T-cell (primary cell): ENCODE results near the gene CHD2. TPM values are rescaled to one million over a fixed set of nuclear protein-coding genes. Genes with fewer than 3 reads are reported as not detected.

ENCODE experiments used
- ATAC-seq, 4 experiments: fragments of 200-7000 bp in 3 of 4; fragments of 150-1000 bp in 1 of 4; cut with Tn5 transposase; replicated peaks in 1 of 4; 1 replicate in 3 of 4; 2 replicates in 1 of 4; pipeline ENCODE4 v1.10.0; 2021; ENCODE audit warnings: moderate library complexity in 3 of 4, mild to moderate bottlenecking in 2 of 4, moderate number of reproducible peaks in 1 of 4
- CTCF ChIA-PET, 2 donors: fragments of 300-600 bp; sonication (Branson Sonifier 250); formaldehyde crosslinking; loops; one replicate each; lab custom pipeline; 2022; ENCODE audit warnings: antibody characterized with exemption in 2 of 2; lab: Charles Lee
- POLR2A ChIA-PET, 2 donors: fragments of 300-600 bp; sonication (Branson Sonifier 250); formaldehyde crosslinking; loops; one replicate each; lab custom pipeline; 2022; ENCODE audit warnings: antibody characterized with exemption in 2 of 2; lab: Charles Lee
- DNase-seq, 35 experiments: peaks; one replicate each; pipeline versions ENCODE4 v3.0.0 to v3.0.0-alpha.2; 2013 to 2023
- H3K27ac ChIP-seq: one replicate; pipeline ENCODE4 v1.5.1; 2013; ENCODE audit warnings: low read length
- H3K27me3 ChIP-seq, 2 experiments: replicated peaks in 1 of 2; 1 replicate in 1 of 2; 2 replicates in 1 of 2; pipeline versions ENCODE4 v1.6.1 to v1.7.0; 2013; ENCODE audit warnings: low read length in 1 of 2, mixed read lengths in 1 of 2; ENCODE audit not compliant: control insufficient read depth in 2 of 2, insufficient read depth in 2 of 2; ENCODE audit errors: extremely low read depth in 1 of 2
- H3K36me3 ChIP-seq, 2 donors: 1 replicate in 1 of 2; 2 replicates in 1 of 2; pipeline versions ENCODE4 v1.6.1 to v1.7.0; 2013; ENCODE audit warnings: low read length in 1 of 2; ENCODE audit not compliant: control insufficient read depth in 2 of 2, insufficient read depth in 1 of 2; ENCODE audit errors: extremely low read depth in 1 of 2
- H3K4me1 ChIP-seq, 2 experiments: 1 replicate in 1 of 2; 2 replicates in 1 of 2; pipeline versions ENCODE4 v1.6.1 to v1.7.0; 2013; ENCODE audit warnings: low read length in 2 of 2, mixed read lengths in 1 of 2; ENCODE audit not compliant: insufficient read depth in 2 of 2, control insufficient read depth in 1 of 2; ENCODE audit errors: extremely low read depth in 1 of 2
- H3K4me3 ChIP-seq, 2 donors: 1 replicate in 1 of 2; 2 replicates in 1 of 2; pipeline versions ENCODE4 v1.5.1 to v1.7.0; 2013; ENCODE audit warnings: mild to moderate bottlenecking in 2 of 2, low read length in 1 of 2, moderate library complexity in 1 of 2; ENCODE audit not compliant: control insufficient read depth in 1 of 2; ENCODE audit errors: extremely low read depth in 1 of 2
- H3K9me3 ChIP-seq: 2 replicates; pipeline ENCODE4 v1.7.0; 2013
- H3K27ac Mint-ChIP-seq, 2 donors: one replicate each; pipeline ENCODE4 v1.8.0; 2020 to 2021; ENCODE audit warnings: mild to moderate bottlenecking in 2 of 2, mixed read lengths in 2 of 2
- H3K27me3 Mint-ChIP-seq, 2 donors: one replicate each; pipeline ENCODE4 v1.8.0; 2021 to 2022; ENCODE audit warnings: mixed read lengths in 2 of 2
- H3K36me3 Mint-ChIP-seq: one replicate; pipeline ENCODE4 v1.8.0; 2021; ENCODE audit warnings: mixed read lengths
- H3K4me1 Mint-ChIP-seq, 3 donors: one replicate each; pipeline ENCODE4 v1.8.0; 2020 to 2022; ENCODE audit warnings: mixed read lengths in 3 of 3, mild to moderate bottlenecking in 1 of 3
- H3K4me3 Mint-ChIP-seq, 3 donors: one replicate each; pipeline ENCODE4 v1.8.0; 2020 to 2022; ENCODE audit warnings: mild to moderate bottlenecking in 3 of 3, mixed read lengths in 3 of 3, moderate library complexity in 3 of 3
- H3K9me3 Mint-ChIP-seq, 3 donors: one replicate each; pipeline ENCODE4 v1.8.0; 2020 to 2022; ENCODE audit warnings: mixed read lengths in 3 of 3
- WGBS: methylation state at CpG from one replicate; pipeline ENCODE4 v1.1.5; 2013; ENCODE audit warnings: missing lambda C conversion rate; ENCODE audit not compliant: insufficient coverage; 5-methylcytosine and 5-hydroxymethylcytosine counted together
- total RNA-seq, 35 experiments: library from RNA in 6 of 35; stranded (reverse) in 6 of 35; fragments of 120-200 nt in 1 of 35; gene quantifications; one replicate each; pipeline versions ENCODE4 v1.2.1 to v1.2.4 and lab custom pipeline; 2013 to 2026

CHD2 gene
- total RNA-seq, 5 donors from 2014 or later (not counting 1 experiment from before 2014, with no cell fraction given) = 231 to 506 (median 266) TPM

GRCh38 chr15:93070551-93071296 lies 170.6 kb downstream of the CHD2 start:
- CTCF ChIA-PET = interaction anchor here in 1 of 2 donors (0.5 kb wide), 1 partner anchor 24 kb away, joined by 3 read pairs; no protein-coding TSS in a partner anchor

GRCh38 chr15:93071469-93071936 lies 171.4 kb downstream of the CHD2 start:
- Mint-ChIP-seq H3K27ac (no peak overlapping the region), H3K4me1 (peaks cover 16 to 22% (median 17%) of the 10 kb centered on the region in 3 donors), H3K36me3 (no peaks in the 10 kb centered on the region), H3K27me3 (peaks cover 52 to 54% of the 10 kb centered on the region in 2 donors), H3K9me3 (no peaks in the 10 kb centered on the region), H3K4me3 (peak overlapping the region in 1 of 3 donors; percentile 81)
- Histone ChIP-seq H3K4me3 (no peak overlapping the region), H3K27me3 (peaks cover 0 to 46% of the 10 kb centered on the region in 2 experiments), H3K27ac (no peak overlapping the region), H3K36me3 (no peaks in the 10 kb centered on the region), H3K9me3 (no peaks in the 10 kb centered on the region), H3K4me1 (peaks cover 0 to 15% of the 10 kb centered on the region in 2 experiments)
- DNase-seq (no peak), ATAC-seq (no peak)
- CTCF ChIA-PET = no interaction called here
- POLR2A ChIA-PET = no interaction called here
- 86% methylated on average over 19 of the region's 22 CpGs for WGBS

More at GRCh38 chr15:93070551-93071296, 170.6 kb downstream of the CHD2 start:
- Mint-ChIP-seq H3K4me3 (no peak overlapping the region), H3K27ac (no peak overlapping the region), H3K4me1 (peaks cover 16 to 22% (median 17%) of the 10 kb centered on the region in 3 donors), H3K9me3 (no peaks in the 10 kb centered on the region), H3K27me3 (peaks cover 45 to 47% of the 10 kb centered on the region in 2 donors), H3K36me3 (no peaks in the 10 kb centered on the region)
- Histone ChIP-seq H3K36me3 (no peaks in the 10 kb centered on the region), H3K9me3 (no peaks in the 10 kb centered on the region), H3K4me1 (peaks cover 0 to 15% of the 10 kb centered on the region in 2 experiments), H3K27me3 (peaks cover 0 to 48% of the 10 kb centered on the region in 2 experiments), H3K4me3 (no peak overlapping the region), H3K27ac (no peak overlapping the region)
- ATAC-seq = no peak
- DNase-seq = no peak
- 76% methylated on average over 5 of the region's 10 CpGs for WGBS
- POLR2A ChIA-PET = no interaction called here

- Histone ChIP-seq H3K27ac (no peak overlapping the region), H3K4me3 (peak overlapping the region in 1 of 2 donors; percentile 55), H3K9me3 (no peaks in the 10 kb centered on the region), H3K27me3 (peaks cover 0 to 51% of the 10 kb centered on the region in 2 experiments), H3K36me3 (no peaks in the 10 kb centered on the region), H3K4me1 (peaks cover 0 to 15% of the 10 kb centered on the region in 2 experiments)
- H3K36me3 Mint-ChIP-seq = no peaks in the 10 kb centered on the region
- CTCF ChIA-PET = no interaction called here
- POLR2A ChIA-PET = interaction anchor here in 1 of 2 donors (0.7 kb wide), 1 partner anchor 47 kb away, joined by 14 read pairs; no protein-coding TSS in a partner anchor
- no peak for ATAC-seq
- H3K27me3 Mint-ChIP-seq = peaks cover 53 to 59% of the 10 kb centered on the region in 2 donors
- no peak overlapping the region for H3K27ac Mint-ChIP-seq
- H3K9me3 Mint-ChIP-seq = no peaks in the 10 kb centered on the region
- DNase-seq = no peak
- peak overlapping the region in 2 of 3 donors; percentile 24 to 81 for H3K4me3 Mint-ChIP-seq
- 19% methylated on average over 4 of the region's 10 CpGs for WGBS
- H3K4me1 Mint-ChIP-seq = peaks cover 16 to 22% (median 17%) of the 10 kb centered on the region in 3 donors
Measured at GRCh38 chr15:93072011-93072410, 171.9 kb downstream of the CHD2 start.

GRCh38 chr15:93072411-93073394 lies 172.6 kb downstream of the CHD2 start:
- Mint-ChIP-seq H3K9me3 (no peaks in the 10 kb centered on the region), H3K27ac (no peak overlapping the region), H3K4me3 (peak overlapping the region; percentile 28 to 81 (median 37)), H3K36me3 (no peaks in the 10 kb centered on the region), H3K27me3 (peaks cover 49 to 60% of the 10 kb centered on the region in 2 donors), H3K4me1 (peaks cover 16 to 22% (median 17%) of the 10 kb centered on the region in 3 donors)
- ATAC-seq = peak in 1 of 4 experiments; percentile 20
- DNase-seq = no peak
- CTCF ChIA-PET = no interaction called here
- peaks cover 0 to 56% of the 10 kb centered on the region in 2 experiments for H3K27me3 ChIP-seq
- H3K27ac ChIP-seq = no peak overlapping the region
- no peaks in the 10 kb centered on the region for H3K36me3 ChIP-seq
- H3K9me3 ChIP-seq = no peaks in the 10 kb centered on the region
- peak overlapping the region; percentile 17 to 55 for H3K4me3 ChIP-seq
- H3K4me1 ChIP-seq = peaks cover 0 to 15% of the 10 kb centered on the region in 2 experiments
- 3% methylated on average over 84 of the region's 96 CpGs for WGBS
- POLR2A ChIA-PET = interaction anchor here in 1 of 2 donors (0.7 kb wide), 1 partner anchor 48 kb away, joined by 14 read pairs; no protein-coding TSS in a partner anchor

- Histone ChIP-seq H3K36me3 (no peaks in the 10 kb centered on the region), H3K4me3 (peak overlapping the region; percentile 12 to 17), H3K27ac (no peak overlapping the region), H3K9me3 (no peaks in the 10 kb centered on the region), H3K27me3 (peaks cover 0 to 54% of the 10 kb centered on the region in 2 experiments), H3K4me1 (peaks cover 0 to 15% of the 10 kb centered on the region in 2 experiments)
- ChIA-PET POLR2A (no interaction called here), CTCF (no interaction called here)
- peak in 3 of 4 experiments; percentile 20 to 48 (median 29) for ATAC-seq
- Mint-ChIP-seq H3K9me3 (no peaks in the 10 kb centered on the region), H3K4me1 (peaks cover 16 to 22% (median 17%) of the 10 kb centered on the region in 3 donors), H3K4me3 (peak overlapping the region; percentile 64 to 81 (median 79)), H3K27me3 (peaks cover 49 to 60% of the 10 kb centered on the region in 2 donors), H3K27ac (peak overlapping the region in 1 of 2 donors; percentile 76), H3K36me3 (no peaks in the 10 kb centered on the region)
- 15% methylated on average over 30 of the region's 30 CpGs for WGBS
- peak in 4 of 35 experiments; percentile 11 to 35 (median 16) for DNase-seq
Measured at GRCh38 chr15:93073465-93073952, 173.4 kb downstream of the CHD2 start.
